SK-N-SH (cell line): Measurements from ENCODE around the gene ST7L. TPM values are rescaled to one million over a fixed set of nuclear protein-coding genes. Genes with fewer than 3 reads are reported as not detected.

Source experiments
- CTCF ChIA-PET: fragments of 300-600, 350-600 bp; formaldehyde crosslinking; extraction: SDS; loops from one replicate; lab custom pipeline; 2021; lab: Yijun Ruan, JAX
- POLR2A ChIA-PET: fragments of 350-600 bp; sonication (Branson Sonifier 250); formaldehyde crosslinking; extraction: SDS; loops from one replicate; lab custom pipeline; 2020; ENCODE audit warnings: antibody characterized with exemption, inconsistent platforms; lab: Yijun Ruan, JAX
- DNase-seq: peaks from one replicate; pipeline ENCODE4 v3.0.0; 2012
- H2AFZ ChIP-seq: fragments of 200-600 bp; sonication (generic); 2 replicates; pipeline ENCODE4 v1.8.1; 2016; ENCODE audit warnings: antibody characterized with exemption, mild to moderate bottlenecking, low read depth
- H3F3A ChIP-seq: fragments of 200-600 bp; sonication (generic); replicated peaks from 2 replicates; pipeline ENCODE3; 2016; ENCODE audit warnings: antibody characterized with exemption, mild to moderate bottlenecking; ENCODE audit not compliant: insufficient read depth
- H3K27ac ChIP-seq, 2 experiments: fragments of 200-500 bp in 1 of 2; fragments of 200-600 bp in 1 of 2; sonication (Bioruptor generic) in 1 of 2; sonication (generic), shearing (Covaris generic) in 1 of 2; 2 replicates each; pipeline versions ENCODE4 v1.5.1 to v1.6.1; 2014 to 2016; ENCODE audit warnings: low read depth in 2 of 2, inconsistent platforms in 1 of 2, low read length in 1 of 2, mild to moderate bottlenecking in 1 of 2, mixed read lengths in 1 of 2
- H3K27me3 ChIP-seq: fragments of 200-600 bp; sonication (generic), shearing (Covaris generic); 2 replicates; pipeline ENCODE4 v1.6.1; 2016; ENCODE audit warnings: mixed run types; ENCODE audit not compliant: insufficient read depth
- H3K36me3 ChIP-seq, 2 experiments: fragments of 200-500 bp in 1 of 2; fragments of 200-600 bp in 1 of 2; sonication (Bioruptor generic) in 1 of 2; sonication (generic) in 1 of 2; replicated peaks in 1 of 2; 2 replicates each; pipeline versions ENCODE3 to v1.5.1; 2014 to 2016; ENCODE audit warnings: low read length in 1 of 2, mild to moderate bottlenecking in 1 of 2; ENCODE audit not compliant: insufficient read depth in 2 of 2, control insufficient read depth in 1 of 2
- H3K4me1 ChIP-seq, 2 experiments: fragments of 200-500 bp in 1 of 2; fragments of 200-600 bp in 1 of 2; sonication (Bioruptor generic) in 1 of 2; sonication (generic), shearing (Covaris generic) in 1 of 2; 2 replicates each; pipeline versions ENCODE4 v1.5.1 to v1.6.1; 2014 to 2016; ENCODE audit warnings: low read depth in 1 of 2, low read length in 1 of 2, mixed run types in 1 of 2; ENCODE audit not compliant: insufficient read depth in 2 of 2, control insufficient read depth in 1 of 2
- H3K4me2 ChIP-seq: fragments of 200-600 bp; sonication (generic), shearing (Covaris generic); 2 replicates; pipeline ENCODE4 v1.6.1; 2017; ENCODE audit warnings: mixed run types
- H3K4me3 ChIP-seq, 2 experiments: fragments of 200-500 bp in 1 of 2; fragments of 200-600 bp in 1 of 2; sonication (Bioruptor generic) in 1 of 2; sonication (generic), shearing (Covaris generic) in 1 of 2; 2 replicates each; pipeline versions ENCODE4 v1.5.1 to v1.8.1; 2014 to 2016; ENCODE audit warnings: low read depth in 2 of 2, inconsistent platforms in 1 of 2, low read length in 1 of 2, mild to moderate bottlenecking in 1 of 2, mixed read lengths in 1 of 2, moderate library complexity in 1 of 2
- H3K79me2 ChIP-seq: fragments of 200-600 bp; sonication (generic); 2 replicates; pipeline ENCODE4 v1.8.1; 2017; ENCODE audit warnings: mild to moderate bottlenecking; ENCODE audit not compliant: insufficient read depth
- H3K9ac ChIP-seq: fragments of 200-600 bp; sonication (generic); 2 replicates; pipeline ENCODE4 v1.6.1; 2017; ENCODE audit warnings: mixed run types
- H3K9me2 ChIP-seq: fragments of 200-600 bp; sonication (generic); 2 replicates; pipeline ENCODE4 v1.6.1; 2017; ENCODE audit warnings: mixed run types
- H3K9me3 ChIP-seq: fragments of 200-600 bp; sonication (generic); 2 replicates; pipeline ENCODE4 v1.6.1; 2017; ENCODE audit warnings: mixed run types, mild to moderate bottlenecking, moderate library complexity
- H4K20me1 ChIP-seq: fragments of 200-600 bp; sonication (generic); 2 replicates; pipeline ENCODE4 v1.6.1; 2017; ENCODE audit warnings: mild to moderate bottlenecking, mixed run types; ENCODE audit not compliant: insufficient read depth
- ELF1 ChIP-seq: IDR thresholded peaks from 2 replicates; pipeline ENCODE4 v1.4.0; 2012
- EZH2phosphoT487 ChIP-seq: fragments of 200-600 bp; sonication (generic); IDR thresholded peaks from 2 replicates; pipeline ENCODE4 v1.6.1; 2017; ENCODE audit warnings: low read depth, mixed run types, mild to moderate bottlenecking, antibody characterized with exemption, moderate library complexity, borderline replicate concordance
- FOSL2 ChIP-seq: IDR thresholded peaks from 2 replicates; pipeline ENCODE4 v1.4.0; 2012; ENCODE audit warnings: low read depth, mild to moderate bottlenecking, moderate library complexity, borderline replicate concordance
- FOXJ3 ChIP-seq: sonication (generic); formaldehyde crosslinking; IDR thresholded peaks from 2 replicates; pipeline ENCODE4 v1.5.1; 2020; ENCODE audit warnings: mild to moderate bottlenecking, missing genetic modification reagents
- GABPA ChIP-seq: IDR thresholded peaks from 2 replicates; pipeline ENCODE4 v1.4.0; 2012; ENCODE audit warnings: low read depth, mild to moderate bottlenecking
- JUND ChIP-seq: IDR thresholded peaks from 2 replicates; pipeline ENCODE4 v1.4.0; 2012
- NRF1 ChIP-seq: IDR thresholded peaks from 2 replicates; pipeline ENCODE4 v1.6.1; 2012; ENCODE audit warnings: low read depth, mild to moderate bottlenecking, low read length
- POLR2AphosphoS5 ChIP-seq: IDR thresholded peaks from 2 replicates; pipeline ENCODE4 v1.6.1; 2012; ENCODE audit warnings: low read depth, low read length
- RCOR1 ChIP-seq: fragments of 150-350 bp; IDR thresholded peaks from 2 replicates; pipeline ENCODE4 v1.6.1; 2017; ENCODE audit warnings: antibody characterized with exemption, low read length
- RFX5 ChIP-seq: IDR thresholded peaks from 2 replicates; pipeline ENCODE4 v1.6.1; 2012; ENCODE audit warnings: mild to moderate bottlenecking, improper control_type of control experiment, low read length
- RXRA ChIP-seq: IDR thresholded peaks from 2 replicates; pipeline ENCODE4 v1.4.0; 2012; ENCODE audit warnings: low read depth, mild to moderate bottlenecking, borderline replicate concordance
- TCF12 ChIP-seq: IDR thresholded peaks from 2 replicates; pipeline ENCODE4 v1.4.0; 2012
- YY1 ChIP-seq: IDR thresholded peaks from 2 replicates; pipeline ENCODE4 v1.4.0; 2012; ENCODE audit warnings: low read depth, mild to moderate bottlenecking
- WGBS: methylation state at CpG from one replicate; pipeline ENCODE4 v1.1.6; 2017; ENCODE audit warnings: low lambda C conversion rate; 5-methylcytosine and 5-hydroxymethylcytosine counted together
- polyA plus RNA-seq, 3 experiments: library from polyadenylated mRNA; depleted of rRNA; stranded (reverse); fragments of >200 nt; gene quantifications; 2 replicates each; pipeline ENCODE4 v1.2.3, GENCODE V29; 2012
- TF ChIP-seq, protein P1 (sequence below): IDR thresholded peaks from 2 replicates; pipeline ENCODE4 v1.4.0; 2012; ENCODE audit warnings: low read depth
- TF ChIP-seq, protein P2 (sequence below): fragments of 150-350 bp; IDR thresholded peaks from 2 replicates; pipeline ENCODE4 v1.6.1; 2016; ENCODE audit warnings: mild to moderate bottlenecking, low read depth, low read length
- TF ChIP-seq, protein P3 (sequence below): fragments of 150-350 bp; IDR thresholded peaks from 2 replicates; pipeline ENCODE4 v1.6.1; 2017; ENCODE audit warnings: antibody characterized with exemption, low read length, low read depth, borderline replicate concordance
- TF ChIP-seq, protein P4 (sequence below): IDR thresholded peaks from 2 replicates; pipeline ENCODE4 v1.4.0; 2012; ENCODE audit warnings: low read depth, borderline replicate concordance
- TF ChIP-seq, protein P5 (sequence below): fragments of 200-600 bp; sonication (generic); IDR thresholded peaks from 2 replicates; pipeline ENCODE4 v1.6.1; 2017; ENCODE audit warnings: antibody characterized with exemption, mild to moderate bottlenecking, moderate library complexity

ST7L gene
- polyA plus RNA-seq, 1 of the 3 experiments (the other 2 are of a cell fraction) = 17.9 TPM

- no peak overlapping the region; a peak in 1 of 4 replicates for H3K27ac ChIP-seq
- no peak overlapping the region for H3K9ac ChIP-seq
- no peak for TF ChIP-seq POLR2AphosphoS5
- TF ChIP-seq, protein P1, sequence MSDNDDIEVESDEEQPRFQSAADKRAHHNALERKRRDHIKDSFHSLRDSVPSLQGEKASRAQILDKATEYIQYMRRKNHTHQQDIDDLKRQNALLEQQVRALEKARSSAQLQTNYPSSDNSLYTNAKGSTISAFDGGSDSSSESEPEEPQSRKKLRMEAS = no peak
- TF ChIP-seq TCF12 = no peak
- no peaks in the 10 kb centered on the region for H3K9me2 ChIP-seq
- CTCF ChIA-PET = interaction anchor here (1.3 to 1.9 kb wide), 2 partner anchors 11 to 40 kb away, joined by 6 to 7 read pairs; no protein-coding TSS in a partner anchor
- POLR2A ChIA-PET = interaction anchor here (0.7 kb wide), 1 partner anchor 1043 kb away, joined by 4 read pairs; no protein-coding TSS in a partner anchor
- peaks cover 0 to 10% of the 10 kb centered on the region in 2 experiments; a peak in 1 of 4 replicates for H3K4me1 ChIP-seq
- H3K79me2 ChIP-seq = no peaks in the 10 kb centered on the region
- peaks cover 26% of the 10 kb centered on the region for H3F3A ChIP-seq
- no peak overlapping the region for H3K4me3 ChIP-seq
- no peaks in the 10 kb centered on the region for H3K27me3 ChIP-seq
- no peaks in the 10 kb centered on the region for H3K9me3 ChIP-seq
- WGBS = 96% methylated on average over 9 of the region's 9 CpGs
- DNase-seq = no peak
- H2AFZ ChIP-seq = no peak overlapping the region
- peaks cover 13 to 20% of the 10 kb centered on the region in 2 experiments for H3K36me3 ChIP-seq
- H3K4me2 ChIP-seq = no peak overlapping the region
- H4K20me1 ChIP-seq = no peaks in the 10 kb centered on the region
Measured at GRCh38 chr1:112542206-112542973, 76.6 kb downstream of the ST7L start.

GRCh38 chr1:112541299-112541698, 77.6 kb downstream of the ST7L start:
- Histone ChIP-seq H3K4me3 (no peak overlapping the region), H3K4me2 (no peak overlapping the region), H4K20me1 (no peaks in the 10 kb centered on the region), H3F3A (peaks cover 25% of the 10 kb centered on the region)
- TF ChIP-seq GABPA (no peak), POLR2AphosphoS5 (no peak), EZH2phosphoT487 (no peak), NRF1 (no peak), FOXJ3 (no peak), RXRA (no peak), FOSL2 (no peak), JUND (no peak), RCOR1 (no peak), RFX5 (no peak), ELF1 (no peak), YY1 (no peak), TCF12 (no peak)
- TF ChIP-seq, protein P1 = no peak
- TF ChIP-seq, protein P2, sequence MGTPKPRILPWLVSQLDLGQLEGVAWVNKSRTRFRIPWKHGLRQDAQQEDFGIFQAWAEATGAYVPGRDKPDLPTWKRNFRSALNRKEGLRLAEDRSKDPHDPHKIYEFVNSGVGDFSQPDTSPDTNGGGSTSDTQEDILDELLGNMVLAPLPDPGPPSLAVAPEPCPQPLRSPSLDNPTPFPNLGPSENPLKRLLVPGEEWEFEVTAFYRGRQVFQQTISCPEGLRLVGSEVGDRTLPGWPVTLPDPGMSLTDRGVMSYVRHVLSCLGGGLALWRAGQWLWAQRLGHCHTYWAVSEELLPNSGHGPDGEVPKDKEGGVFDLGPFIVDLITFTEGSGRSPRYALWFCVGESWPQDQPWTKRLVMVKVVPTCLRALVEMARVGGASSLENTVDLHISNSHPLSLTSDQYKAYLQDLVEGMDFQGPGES = no peak
- TF ChIP-seq, protein P3, sequence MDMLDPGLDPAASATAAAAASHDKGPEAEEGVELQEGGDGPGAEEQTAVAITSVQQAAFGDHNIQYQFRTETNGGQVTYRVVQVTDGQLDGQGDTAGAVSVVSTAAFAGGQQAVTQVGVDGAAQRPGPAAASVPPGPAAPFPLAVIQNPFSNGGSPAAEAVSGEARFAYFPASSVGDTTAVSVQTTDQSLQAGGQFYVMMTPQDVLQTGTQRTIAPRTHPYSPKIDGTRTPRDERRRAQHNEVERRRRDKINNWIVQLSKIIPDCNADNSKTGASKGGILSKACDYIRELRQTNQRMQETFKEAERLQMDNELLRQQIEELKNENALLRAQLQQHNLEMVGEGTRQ = no peak
- TF ChIP-seq, protein P4, sequence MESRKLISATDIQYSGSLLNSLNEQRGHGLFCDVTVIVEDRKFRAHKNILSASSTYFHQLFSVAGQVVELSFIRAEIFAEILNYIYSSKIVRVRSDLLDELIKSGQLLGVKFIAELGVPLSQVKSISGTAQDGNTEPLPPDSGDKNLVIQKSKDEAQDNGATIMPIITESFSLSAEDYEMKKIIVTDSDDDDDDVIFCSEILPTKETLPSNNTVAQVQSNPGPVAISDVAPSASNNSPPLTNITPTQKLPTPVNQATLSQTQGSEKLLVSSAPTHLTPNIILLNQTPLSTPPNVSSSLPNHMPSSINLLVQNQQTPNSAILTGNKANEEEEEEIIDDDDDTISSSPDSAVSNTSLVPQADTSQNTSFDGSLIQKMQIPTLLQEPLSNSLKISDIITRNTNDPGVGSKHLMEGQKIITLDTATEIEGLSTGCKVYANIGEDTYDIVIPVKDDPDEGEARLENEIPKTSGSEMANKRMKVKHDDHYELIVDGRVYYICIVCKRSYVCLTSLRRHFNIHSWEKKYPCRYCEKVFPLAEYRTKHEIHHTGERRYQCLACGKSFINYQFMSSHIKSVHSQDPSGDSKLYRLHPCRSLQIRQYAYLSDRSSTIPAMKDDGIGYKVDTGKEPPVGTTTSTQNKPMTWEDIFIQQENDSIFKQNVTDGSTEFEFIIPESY = no peak
- TF ChIP-seq, protein P5, sequence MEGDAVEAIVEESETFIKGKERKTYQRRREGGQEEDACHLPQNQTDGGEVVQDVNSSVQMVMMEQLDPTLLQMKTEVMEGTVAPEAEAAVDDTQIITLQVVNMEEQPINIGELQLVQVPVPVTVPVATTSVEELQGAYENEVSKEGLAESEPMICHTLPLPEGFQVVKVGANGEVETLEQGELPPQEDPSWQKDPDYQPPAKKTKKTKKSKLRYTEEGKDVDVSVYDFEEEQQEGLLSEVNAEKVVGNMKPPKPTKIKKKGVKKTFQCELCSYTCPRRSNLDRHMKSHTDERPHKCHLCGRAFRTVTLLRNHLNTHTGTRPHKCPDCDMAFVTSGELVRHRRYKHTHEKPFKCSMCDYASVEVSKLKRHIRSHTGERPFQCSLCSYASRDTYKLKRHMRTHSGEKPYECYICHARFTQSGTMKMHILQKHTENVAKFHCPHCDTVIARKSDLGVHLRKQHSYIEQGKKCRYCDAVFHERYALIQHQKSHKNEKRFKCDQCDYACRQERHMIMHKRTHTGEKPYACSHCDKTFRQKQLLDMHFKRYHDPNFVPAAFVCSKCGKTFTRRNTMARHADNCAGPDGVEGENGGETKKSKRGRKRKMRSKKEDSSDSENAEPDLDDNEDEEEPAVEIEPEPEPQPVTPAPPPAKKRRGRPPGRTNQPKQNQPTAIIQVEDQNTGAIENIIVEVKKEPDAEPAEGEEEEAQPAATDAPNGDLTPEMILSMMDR = no peak
- TF ChIP-seq, all 33 proteins: peak for 0
- 54% methylated on average over 1 of the region's 1 CpG for WGBS
- H3K4me1 ChIP-seq = peaks cover 0 to 10% of the 10 kb centered on the region in 2 experiments; a peak in 1 of 4 replicates
- H3K9me2 ChIP-seq = no peaks in the 10 kb centered on the region
- no peak for DNase-seq
- H3K9me3 ChIP-seq = no peaks in the 10 kb centered on the region
- H3K79me2 ChIP-seq = no peaks in the 10 kb centered on the region
- H2AFZ ChIP-seq = no peak overlapping the region
- POLR2A ChIA-PET = no interaction called here
- H3K36me3 ChIP-seq = peaks cover 13 to 20% of the 10 kb centered on the region in 2 experiments
- H3K27me3 ChIP-seq = no peaks in the 10 kb centered on the region
- H3K27ac ChIP-seq = no peak overlapping the region
- CTCF ChIA-PET = interaction anchor here (1.3 kb wide), 1 partner anchor 39 kb away, joined by 6 read pairs; no protein-coding TSS in a partner anchor
- H3K9ac ChIP-seq = no peak overlapping the region
